Stimulated activated CD4-positive, alpha-beta T cell treated with anti-CD3 and anti-CD28 coated beads, Interleukin-4, amount 100 ng/mL, for 4 hours (primary cell): ENCODE data around the gene YBX3.

ENCODE experiments used
- DNase-seq, 2 experiments: peaks; one replicate each; pipeline ENCODE4 v3.0.0-alpha.2; 2020

Gene YBX3

GRCh38 chr12:10668526-10668925 lies 54.6 kb downstream of the YBX3 start:
- no peak for DNase-seq

- no peak for DNase-seq
These were observed 55.5 kb downstream of the YBX3 start for GRCh38 chr12:10667581-10667980.

GRCh38 chr12:10664499-10664898 lies 58.6 kb downstream of the YBX3 start:
- no peak for DNase-seq

GRCh38 chr12:10663869-10664268 lies 59.3 kb downstream of the YBX3 start:
- DNase-seq = no peak

- DNase-seq = no peak
These were observed 61.8 kb downstream of the YBX3 start for GRCh38 chr12:10661338-10661737.

GRCh38 chr12:10654003-10654402 lies 69.1 kb downstream of the YBX3 start:
- no peak for DNase-seq

- DNase-seq = no peak
These were observed 70.9 kb downstream of the YBX3 start for GRCh38 chr12:10652192-10652591.
